HepG2 (cell line): Measurements from ENCODE around the gene SORBS2. TPM values are rescaled to one million over a fixed set of nuclear protein-coding genes. Genes with fewer than 3 reads are reported as not detected.

ENCODE experiments used
- ASH2L ChIP-seq: fragments of 300-600, 200-600 bp; sonication (generic); IDR thresholded peaks from 2 replicates; pipeline ENCODE4 v1.7.0; 2017; ENCODE audit warnings: low read depth, mild to moderate bottlenecking, moderate library complexity, mixed read lengths, low read length; ENCODE audit not compliant: insufficient read length
- ATF1 ChIP-seq: IDR thresholded peaks from 2 replicates; pipeline ENCODE4 v1.6.1; 2016; ENCODE audit warnings: mild to moderate bottlenecking, control low read depth
- BORCS8-MEF2B ChIP-seq: sonication (generic); formaldehyde crosslinking; IDR thresholded peaks from 2 replicates; pipeline ENCODE4 v1.8.0; 2022; ENCODE audit warnings: mild to moderate bottlenecking, missing genetic modification reagents
- DNMT1 ChIP-seq: sonication (generic); formaldehyde crosslinking; IDR thresholded peaks from 2 replicates; pipeline ENCODE4 v1.5.1; 2020; ENCODE audit warnings: mild to moderate bottlenecking, missing genetic modification reagents
- FOXA3 ChIP-seq: IDR thresholded peaks from 2 replicates; pipeline ENCODE4 v1.6.1; 2016; ENCODE audit warnings: missing genetic modification reagents, missing compliant biosample characterization
- FOXO1 ChIP-seq: sonication (generic); formaldehyde crosslinking; IDR thresholded peaks from 2 replicates; pipeline ENCODE4 v1.4.0; 2020; ENCODE audit warnings: missing genetic modification reagents
- KAT7 ChIP-seq: IDR thresholded peaks from 2 replicates; pipeline ENCODE4 v1.6.1; 2018; ENCODE audit warnings: borderline replicate concordance, missing compliant biosample characterization
- KDM1A ChIP-seq: IDR thresholded peaks from 2 replicates; pipeline ENCODE4 v1.6.1; 2016; ENCODE audit warnings: missing compliant biosample characterization
- KLF16 ChIP-seq, 2 experiments: sonication (generic) in 1 of 2; formaldehyde crosslinking in 1 of 2; IDR thresholded peaks; 2 replicates each; pipeline versions ENCODE4 v1.6.1 to v1.8.0; 2016 to 2023; ENCODE audit warnings: missing genetic modification reagents in 2 of 2, missing compliant biosample characterization in 1 of 2
- KMT2B ChIP-seq: IDR thresholded peaks from 2 replicates; pipeline ENCODE4 v1.6.1; 2016; ENCODE audit warnings: missing genetic modification reagents, missing compliant biosample characterization
- MAX ChIP-seq: IDR thresholded peaks from 2 replicates; pipeline ENCODE4 v1.6.1; 2012; ENCODE audit warnings: inconsistent platforms
- MTF2 ChIP-seq: sonication (generic); formaldehyde crosslinking; IDR thresholded peaks from 2 replicates; pipeline ENCODE4 v1.5.0; 2020; ENCODE audit warnings: missing genetic modification reagents, borderline replicate concordance
- MYC ChIP-seq: sonication (generic); formaldehyde crosslinking; IDR thresholded peaks from 2 replicates; pipeline ENCODE4 v1.9.0; 2021; ENCODE audit warnings: missing genetic modification reagents, borderline replicate concordance
- NCOA2 ChIP-seq: sonication (generic); formaldehyde crosslinking; IDR thresholded peaks from 2 replicates; pipeline ENCODE4 v1.8.0; 2022; ENCODE audit warnings: inconsistent platforms
- NR2C2 ChIP-seq: sonication (generic); formaldehyde crosslinking; IDR thresholded peaks from 2 replicates; pipeline ENCODE4 v1.4.0; 2020; ENCODE audit warnings: missing genetic modification reagents, mild to moderate bottlenecking, moderate library complexity, borderline replicate concordance
- PHF21A ChIP-seq: sonication (generic); formaldehyde crosslinking; IDR thresholded peaks from 2 replicates; pipeline ENCODE4 v1.5.0; 2020; ENCODE audit warnings: mild to moderate bottlenecking, missing genetic modification reagents
- RBAK ChIP-seq: sonication (generic); formaldehyde crosslinking; IDR thresholded peaks from 2 replicates; pipeline ENCODE4 v1.5.1; 2020; ENCODE audit warnings: mild to moderate bottlenecking, missing genetic modification reagents
- SPEN ChIP-seq: sonication (generic); formaldehyde crosslinking; IDR thresholded peaks from 2 replicates; pipeline ENCODE4 v1.5.1; 2020; ENCODE audit warnings: low read depth, mild to moderate bottlenecking, missing genetic modification reagents
- ZNF143 ChIP-seq: sonication (generic); formaldehyde crosslinking; IDR thresholded peaks from 2 replicates; pipeline ENCODE4 v1.4.0; 2020; ENCODE audit warnings: missing genetic modification reagents
- ZNF501 ChIP-seq: sonication (generic); formaldehyde crosslinking; IDR thresholded peaks from 2 replicates; pipeline ENCODE4 v1.5.1; 2020; ENCODE audit warnings: mild to moderate bottlenecking, moderate library complexity, missing genetic modification reagents
- ZNF672 ChIP-seq: sonication (generic); formaldehyde crosslinking; IDR thresholded peaks from 2 replicates; pipeline ENCODE4 v1.8.1; 2022; ENCODE audit warnings: missing genetic modification reagents
- ZNF691 ChIP-seq: sonication (generic); formaldehyde crosslinking; IDR thresholded peaks from 2 replicates; pipeline ENCODE4 v1.4.0; 2020; ENCODE audit warnings: missing genetic modification reagents, low read depth, mild to moderate bottlenecking, borderline replicate concordance
- ZNF772 ChIP-seq: sonication (generic); formaldehyde crosslinking; IDR thresholded peaks from 2 replicates; pipeline ENCODE4 v1.5.0; 2020; ENCODE audit warnings: mild to moderate bottlenecking, missing genetic modification reagents
- ZSCAN9 ChIP-seq: IDR thresholded peaks from 2 replicates; pipeline ENCODE4 v1.6.1; 2016; ENCODE audit warnings: borderline replicate concordance
- polyA plus RNA-seq, 8 experiments: library from polyadenylated mRNA; depleted of rRNA in 3 of 8; stranded (reverse) in 7 of 8; unstranded in 1 of 8; fragments of >200 nt; fragmentation: Illumina TruSeq in 4 of 8; extraction: Trizol in 4 of 8; gene quantifications; 2 replicates each; pipeline versions ENCODE4 v1.2.1 to v1.2.3, GENCODE V29; 2011 to 2016; ENCODE audit warnings: low read depth in 4 of 8, missing spikeins in 1 of 8, mixed read lengths in 1 of 8; ENCODE audit not compliant: insufficient read depth in 1 of 8
- total RNA-seq, 5 experiments: library from RNA; depleted of rRNA; stranded (reverse); fragments of >200 nt; fragmentation: Illumina TruSeq; extraction: Trizol; gene quantifications; 2 replicates each; pipeline ENCODE4 v1.2.3, GENCODE V29; 2016; ENCODE audit warnings: low read depth in 1 of 5
- TF ChIP-seq, protein P1 (sequence below): sonication (generic); formaldehyde crosslinking; IDR thresholded peaks from 2 replicates; pipeline ENCODE4 v1.4.0; 2020; ENCODE audit warnings: mild to moderate bottlenecking, missing genetic modification reagents
- TF ChIP-seq, protein P2 (sequence below): IDR thresholded peaks from 2 replicates; pipeline ENCODE4 v1.6.1; 2016; ENCODE audit warnings: missing compliant biosample characterization, missing genetic modification reagents, borderline replicate concordance
- TF ChIP-seq, protein P3 (sequence below): IDR thresholded peaks from 2 replicates; pipeline ENCODE4 v1.6.1; 2016; ENCODE audit warnings: missing compliant biosample characterization, missing genetic modification reagents, borderline replicate concordance

SORBS2 gene
- total and polyA plus RNA-seq, 2 of the 13 experiments (the other 11 are each of a cell fraction or from before 2014, with no cell fraction given) = 25.0 to 80.5 TPM

DNA sequence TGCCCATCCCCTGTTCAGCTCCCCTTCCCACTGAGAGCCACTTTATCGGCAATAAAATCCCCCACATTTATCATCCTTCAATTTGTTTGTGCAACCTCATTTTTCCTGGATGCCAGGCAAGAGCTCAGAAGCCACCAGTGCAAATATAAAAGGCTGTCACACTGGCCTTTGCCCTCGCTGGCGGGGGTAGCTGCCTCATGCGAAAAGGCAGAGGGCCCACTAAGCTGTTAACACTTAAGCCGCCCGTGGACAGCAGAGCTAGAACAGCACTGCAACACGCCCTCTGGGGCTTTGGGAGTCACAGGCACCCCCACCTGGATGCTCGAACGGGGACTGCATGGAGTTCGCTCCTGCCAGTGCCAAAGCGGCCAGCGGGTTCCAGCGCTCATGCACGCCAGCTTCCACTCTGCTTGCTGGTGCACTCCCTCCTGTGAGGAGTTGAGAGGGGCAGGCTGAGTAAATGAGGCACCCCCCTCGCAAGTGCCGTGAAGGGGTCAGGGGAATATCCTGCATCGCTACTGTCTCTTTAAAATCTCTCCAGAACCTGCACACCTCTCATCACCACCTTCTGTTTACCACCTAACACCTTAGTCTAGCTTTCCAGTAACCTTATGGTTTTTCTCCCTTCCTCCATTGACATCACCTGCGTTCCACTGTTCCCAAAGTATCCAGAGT lies 99.5 kb downstream of the SORBS2 start (continued):
- TF ChIP-seq KLF16 (CRISPR knock-in tag; IDR thresholded peaks at IDR 0.05) (peak in 1 of 2 experiments; percentile 61; a peak in 1 of 4 replicates), ZNF143 (CRISPR knock-in tag) (no peak), PHF21A (CRISPR knock-in tag) (peak; percentile 56; the same call in 1 of the 2 replicates), ZSCAN9 (CRISPR knock-in tag) (0 out of 2 replicates have a peak, but pooled peaks have one; percentile 55), ATF1 (CRISPR knock-in tag) (no peak), KAT7 (CRISPR knock-in tag) (peak; percentile 90), MYC (CRISPR knock-in tag) (peak; percentile 75; the same call in 1 of the 2 replicates), KDM1A (CRISPR knock-in tag) (0 out of 2 replicates have a peak, but pooled peaks have one; percentile 20), DNMT1 (CRISPR knock-in tag) (peak; percentile 14; the same call in 1 of the 2 replicates), FOXO1 (CRISPR knock-in tag) (peak; percentile 35; the same call in 1 of the 2 replicates), ZNF501 (CRISPR knock-in tag) (peak; percentile 32; the same call in 1 of the 2 replicates), MAX (peak; percentile 84), RBAK (CRISPR knock-in tag) (no peak), NR2C2 (CRISPR knock-in tag) (peak; percentile 70; the same call in 1 of the 2 replicates), NCOA2 (CRISPR knock-in tag) (peak; percentile 74), ZNF672 (CRISPR knock-in tag) (no peak), ZNF772 (CRISPR knock-in tag) (no peak; the same call in none of the 2 replicates), ASH2L (peak; percentile 52), ZNF691 (CRISPR knock-in tag) (peak; percentile 40; the same call in 1 of the 2 replicates), MTF2 (CRISPR knock-in tag) (no peak), FOXA3 (CRISPR knock-in tag) (peak; percentile 48; the same call in 1 of the 2 replicates), KMT2B (CRISPR knock-in tag) (peak; percentile 58), SPEN (CRISPR knock-in tag) (0 out of 2 replicates have a peak, but pooled peaks have one; percentile 5), BORCS8-MEF2B (CRISPR knock-in tag) (0 out of 2 replicates have a peak, but pooled peaks have one; percentile 59)
- TF ChIP-seq, protein P1, sequence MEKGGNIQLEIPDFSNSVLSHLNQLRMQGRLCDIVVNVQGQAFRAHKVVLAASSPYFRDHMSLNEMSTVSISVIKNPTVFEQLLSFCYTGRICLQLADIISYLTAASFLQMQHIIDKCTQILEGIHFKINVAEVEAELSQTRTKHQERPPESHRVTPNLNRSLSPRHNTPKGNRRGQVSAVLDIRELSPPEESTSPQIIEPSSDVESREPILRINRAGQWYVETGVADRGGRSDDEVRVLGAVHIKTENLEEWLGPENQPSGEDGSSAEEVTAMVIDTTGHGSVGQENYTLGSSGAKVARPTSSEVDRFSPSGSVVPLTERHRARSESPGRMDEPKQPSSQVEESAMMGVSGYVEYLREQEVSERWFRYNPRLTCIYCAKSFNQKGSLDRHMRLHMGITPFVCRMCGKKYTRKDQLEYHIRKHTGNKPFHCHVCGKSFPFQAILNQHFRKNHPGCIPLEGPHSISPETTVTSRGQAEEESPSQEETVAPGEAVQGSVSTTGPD (CRISPR knock-in tag) = no peak
- TF ChIP-seq, protein P2, sequence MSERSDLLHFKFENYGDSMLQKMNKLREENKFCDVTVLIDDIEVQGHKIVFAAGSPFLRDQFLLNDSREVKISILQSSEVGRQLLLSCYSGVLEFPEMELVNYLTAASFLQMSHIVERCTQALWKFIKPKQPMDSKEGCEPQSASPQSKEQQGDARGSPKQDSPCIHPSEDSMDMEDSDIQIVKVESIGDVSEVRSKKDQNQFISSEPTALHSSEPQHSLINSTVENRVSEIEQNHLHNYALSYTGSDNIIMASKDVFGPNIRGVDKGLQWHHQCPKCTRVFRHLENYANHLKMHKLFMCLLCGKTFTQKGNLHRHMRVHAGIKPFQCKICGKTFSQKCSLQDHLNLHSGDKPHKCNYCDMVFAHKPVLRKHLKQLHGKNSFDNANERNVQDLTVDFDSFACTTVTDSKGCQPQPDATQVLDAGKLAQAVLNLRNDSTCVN (CRISPR knock-in tag) = peak; percentile 71; the same call in 1 of the 2 replicates
- TF ChIP-seq, protein P3, sequence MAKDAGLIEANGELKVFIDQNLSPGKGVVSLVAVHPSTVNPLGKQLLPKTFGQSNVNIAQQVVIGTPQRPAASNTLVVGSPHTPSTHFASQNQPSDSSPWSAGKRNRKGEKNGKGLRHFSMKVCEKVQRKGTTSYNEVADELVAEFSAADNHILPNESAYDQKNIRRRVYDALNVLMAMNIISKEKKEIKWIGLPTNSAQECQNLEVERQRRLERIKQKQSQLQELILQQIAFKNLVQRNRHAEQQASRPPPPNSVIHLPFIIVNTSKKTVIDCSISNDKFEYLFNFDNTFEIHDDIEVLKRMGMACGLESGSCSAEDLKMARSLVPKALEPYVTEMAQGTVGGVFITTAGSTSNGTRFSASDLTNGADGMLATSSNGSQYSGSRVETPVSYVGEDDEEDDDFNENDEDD = peak; percentile 62; the same call in 1 of the 2 replicates
